HG02852 (cell line): ENCODE data around the gene SLC39A7.
"Not testable (repeated sequence)": the region's sequence is repeated elsewhere in the genome, so short reads cannot be mapped to it uniquely, and the experiment has no call there.

Experiments used
- ATAC-seq: cut with Tn5 transposase; IDR thresholded peaks from one replicate; pipeline ENCODE4 v1.9.1; 2021; ENCODE audit warnings: mild to moderate bottlenecking, moderate library complexity; ENCODE audit not compliant: unreplicated experiment

Gene SLC39A7

GRCh38 chr6:33226503-33227120 is 25.9 kb downstream of the SLC39A7 start:
- ATAC-seq = not testable (repeated sequence)

DNA sequence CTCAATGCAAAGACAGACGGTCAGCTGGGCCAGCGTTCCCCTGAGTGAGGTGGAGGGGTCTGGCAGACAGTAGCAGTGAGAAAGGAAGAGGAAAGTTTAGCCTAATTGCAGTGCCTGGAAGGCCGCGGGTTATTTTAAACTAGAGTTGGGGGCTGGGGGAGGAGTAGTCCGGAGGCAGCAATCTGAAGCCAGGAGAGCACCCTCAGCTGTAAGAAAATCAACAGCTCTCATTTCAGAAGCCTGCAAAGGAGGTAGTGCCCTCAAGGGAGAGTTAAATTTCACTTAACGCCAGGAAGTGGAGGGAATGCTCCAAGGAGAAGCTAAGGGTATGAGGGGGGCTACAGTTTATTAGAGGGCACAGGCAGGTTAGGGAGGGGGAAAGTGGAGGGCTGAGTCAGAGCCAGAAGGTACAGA is 34.6 kb downstream of the SLC39A7 start:
- ATAC-seq = no peak

GRCh38 chr6:33236328-33236727 is 35.7 kb downstream of the SLC39A7 start:
- ATAC-seq = no peak

GRCh38 chr6:33236852-33237251 is 36.2 kb downstream of the SLC39A7 start:
- ATAC-seq = no peak

DNA sequence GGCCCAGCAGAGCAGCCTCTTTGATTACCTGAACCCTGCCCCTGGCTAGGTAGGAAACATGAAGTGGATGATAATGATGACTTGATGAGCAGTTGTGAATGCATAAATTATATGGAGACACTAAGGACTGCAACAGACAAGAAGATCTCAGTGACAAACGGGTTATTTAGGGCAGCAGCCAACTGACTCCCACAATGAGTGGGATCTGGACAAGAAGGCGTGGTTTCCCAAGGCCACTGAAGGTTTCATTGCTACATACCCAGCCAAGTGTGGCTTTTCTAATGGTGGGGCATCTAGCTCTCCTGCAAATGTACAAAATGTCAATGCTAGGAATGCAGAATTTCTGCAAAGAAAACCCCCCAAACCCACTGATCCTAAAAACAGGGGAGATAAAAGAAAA is 37.1 kb downstream of the SLC39A7 start:
- ATAC-seq = no peak

DNA sequence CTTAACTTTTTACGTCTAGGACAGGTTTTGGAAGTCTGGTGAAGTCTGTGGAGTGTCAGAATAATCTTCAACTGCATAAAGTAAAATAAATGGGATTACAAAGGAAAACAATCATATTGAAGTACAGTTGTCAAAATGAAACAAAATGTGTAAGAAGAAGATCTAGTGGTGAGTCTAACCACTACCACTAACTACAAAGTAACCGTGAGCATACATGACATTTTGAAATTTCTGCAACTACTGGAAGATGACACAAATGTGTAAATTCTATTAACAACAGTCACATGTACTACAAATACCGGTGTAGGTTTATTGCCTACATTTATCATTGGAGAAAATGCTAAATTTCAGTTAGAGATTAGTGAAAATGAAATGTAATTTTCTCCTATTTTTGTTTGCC is 41.3 kb downstream of the SLC39A7 start:
- no peak for ATAC-seq

GRCh38 chr6:33243476-33243875 is 42.8 kb downstream of the SLC39A7 start:
- ATAC-seq = no peak

GRCh38 chr6:33247977-33248642 is 47.4 kb downstream of the SLC39A7 start:
- peak; percentile 35 for ATAC-seq

DNA sequence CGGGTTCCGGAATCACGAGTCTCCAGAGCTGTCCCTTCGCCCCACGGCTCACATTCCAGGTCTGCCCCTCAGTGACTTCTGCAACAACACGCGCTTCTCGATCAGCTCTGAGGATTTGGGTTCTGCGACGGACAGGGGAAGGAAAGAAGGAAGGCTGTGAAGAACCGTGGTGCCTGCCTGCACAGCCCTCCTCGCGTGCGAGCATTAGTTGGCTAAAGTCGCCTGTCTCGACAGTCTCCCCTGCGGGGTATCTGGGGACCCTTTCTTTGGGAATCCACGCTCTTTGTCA is 47.9 kb downstream of the SLC39A7 start:
- ATAC-seq = no peak

DNA sequence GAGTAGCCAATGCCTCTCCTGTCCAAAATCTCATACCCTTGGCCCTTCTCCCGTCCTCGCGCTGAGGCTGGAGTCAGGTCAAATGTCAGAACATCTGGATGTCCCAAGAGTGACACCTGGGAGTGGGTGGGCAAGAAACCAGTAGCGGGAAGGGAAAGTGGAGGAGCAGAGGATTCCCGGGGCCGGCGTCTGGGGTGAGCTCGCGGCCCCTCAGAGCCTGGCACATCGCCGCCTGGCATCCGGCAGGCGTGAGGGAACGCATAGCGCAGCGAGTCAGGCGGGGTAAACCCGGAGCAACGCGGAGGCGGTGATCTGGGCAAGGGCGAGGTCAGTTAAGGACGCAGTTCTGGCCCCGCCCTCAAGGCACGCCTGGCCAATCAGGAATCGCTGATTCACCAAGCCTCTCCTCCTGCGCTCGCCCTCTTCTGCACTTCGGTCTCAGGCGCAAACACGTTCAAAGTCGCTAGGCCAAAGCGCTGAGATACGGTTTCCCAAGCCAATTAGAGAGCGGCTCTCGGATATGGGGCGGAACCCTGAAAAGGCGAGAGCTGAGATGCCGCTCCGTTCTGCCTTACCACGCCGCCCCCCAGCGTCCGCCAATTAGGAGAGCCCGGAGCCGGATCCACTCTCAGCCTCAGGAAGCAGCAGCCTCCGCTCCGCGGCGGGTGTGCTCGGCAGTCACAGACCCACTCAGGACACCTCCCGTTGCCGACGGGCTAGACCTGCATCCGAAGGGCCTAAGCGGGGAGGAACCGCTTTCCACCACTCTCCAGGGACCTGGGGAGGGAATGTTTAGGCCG is 48.5 kb downstream of the SLC39A7 start:
- peak; percentile 85 for ATAC-seq

DNA sequence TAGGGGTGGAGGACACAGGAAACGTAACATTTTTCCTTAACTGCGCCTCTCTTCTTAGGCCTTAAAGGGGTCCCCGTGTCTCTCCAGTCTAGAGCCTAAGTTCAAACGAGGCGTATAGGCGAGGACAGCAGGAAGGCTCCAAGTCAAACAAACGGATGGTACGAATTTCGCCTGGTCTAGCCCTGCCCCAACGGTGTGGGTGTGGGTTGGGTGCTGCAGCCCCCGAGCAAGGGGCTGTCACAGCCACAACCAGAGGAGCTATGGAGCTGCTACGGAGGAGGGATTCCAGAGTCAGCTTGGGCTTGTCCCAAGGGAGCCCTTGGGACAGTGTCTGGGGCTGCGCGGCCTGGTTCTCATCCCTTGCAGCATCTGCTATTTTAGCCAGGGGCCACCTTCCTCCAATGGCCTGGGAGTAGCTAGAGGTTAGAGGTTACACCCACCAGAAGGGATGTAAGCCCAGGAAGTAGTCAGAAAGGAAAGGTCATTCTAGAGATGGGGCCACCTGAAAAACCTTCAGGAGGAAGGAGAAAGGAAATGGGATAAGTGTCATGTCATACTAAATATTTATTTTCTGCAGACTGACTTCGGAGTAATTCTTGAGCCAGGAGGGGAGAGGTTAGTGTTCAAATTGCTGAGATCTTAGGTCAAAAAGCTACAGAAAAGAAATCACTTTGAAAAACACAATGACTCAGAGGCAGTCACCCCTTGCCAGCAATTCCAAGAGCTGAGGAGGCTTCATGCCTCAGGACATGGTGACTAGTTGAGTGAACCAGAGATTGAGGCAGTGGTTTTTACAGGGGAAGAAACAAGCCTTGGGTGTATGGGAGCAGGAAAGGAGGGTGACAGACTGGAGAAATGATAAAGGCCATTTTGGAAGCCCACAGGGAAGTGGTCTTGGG is 49.3 kb downstream of the SLC39A7 start:
- no peak for ATAC-seq

GRCh38 chr6:33250731-33251130 is 50.1 kb downstream of the SLC39A7 start:
- no peak for ATAC-seq

DNA sequence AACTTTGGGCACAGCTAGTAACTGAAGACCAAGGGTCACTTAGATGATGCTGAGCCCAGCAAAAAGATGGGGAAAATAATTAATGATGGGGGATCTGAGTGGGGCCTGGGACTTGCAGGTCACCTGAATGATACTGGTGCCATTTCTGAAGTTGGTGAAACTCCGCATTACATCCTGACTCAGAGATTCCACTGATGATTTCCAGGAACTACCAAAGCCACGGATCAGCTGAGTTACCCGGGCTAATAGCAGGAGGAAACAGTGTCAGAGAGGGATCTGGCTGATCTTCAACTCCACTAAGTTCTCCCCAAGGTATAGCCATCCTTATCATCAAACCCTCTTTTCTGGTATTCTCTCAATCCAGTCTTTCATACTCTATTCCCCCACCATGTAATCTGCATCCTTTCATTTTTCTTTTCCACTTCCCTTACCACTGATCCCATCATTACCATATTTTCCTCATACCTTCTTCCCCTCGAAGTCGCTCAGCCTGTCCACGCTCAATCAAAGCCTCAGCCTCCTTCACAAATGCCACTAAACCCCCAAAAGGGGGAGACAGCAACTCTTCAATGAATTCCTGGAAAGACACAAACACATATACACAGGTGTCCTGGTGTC is 50.8 kb downstream of the SLC39A7 start:
- ATAC-seq = no peak

- no peak for ATAC-seq
Measured at GRCh38 chr6:33252759-33253158, 52.1 kb downstream of the SLC39A7 start.
